GM21737 (cell line): ENCODE measurements around the gene CCL5.

Experiments
- ATAC-seq: cut with Tn5 transposase; IDR thresholded peaks from one replicate; pipeline ENCODE4 v1.9.1; 2021; ENCODE audit warnings: mild to moderate bottlenecking, moderate library complexity; ENCODE audit not compliant: unreplicated experiment

The CCL5 gene

GRCh38 chr17:35868737-35869136 lies 11.4 kb downstream of the CCL5 start, which contains the start of gene HEATR9:
Gene HEATR9 (minus strand): TSS chr17:35868891. CDS start chr17:35868742, 149 bp downstream.
- no peak for ATAC-seq

GRCh38 chr17:35867574-35867973 lies 12.6 kb downstream of the CCL5 start:
- no peak for ATAC-seq

- ATAC-seq: no peak
These were observed 13.7 kb downstream of the CCL5 start for GRCh38 chr17:35866341-35866950.

- ATAC-seq: no peak
These were observed 14.5 kb downstream of the CCL5 start for GRCh38 chr17:35865412-35866340.

- no peak for ATAC-seq
These were observed 15.3 kb downstream of the CCL5 start for GRCh38 chr17:35864853-35865252.

GRCh38 chr17:35856603-35857002 lies 23.6 kb downstream of the CCL5 start:
- ATAC-seq: no peak

GRCh38 chr17:35855965-35856364 lies 24.2 kb downstream of the CCL5 start:
- ATAC-seq: no peak

GRCh38 chr17:35849469-35850348 lies 30.5 kb downstream of the CCL5 start:
- ATAC-seq: no peak

- ATAC-seq: no peak
These were observed 32.4 kb downstream of the CCL5 start for GRCh38 chr17:35847633-35848373.

- ATAC-seq: no peak
These were observed 33.2 kb downstream of the CCL5 start for GRCh38 chr17:35847006-35847405.

- ATAC-seq: no peak
These were observed 33.9 kb downstream of the CCL5 start for GRCh38 chr17:35846055-35846809.

GRCh38 chr17:35844547-35844946 lies 35.6 kb downstream of the CCL5 start:
- ATAC-seq: no peak

- ATAC-seq: no peak
These were observed 36.5 kb downstream of the CCL5 start for GRCh38 chr17:35843698-35844097.

GRCh38 chr17:35842239-35842638 lies 37.9 kb downstream of the CCL5 start:
- ATAC-seq: no peak

GRCh38 chr17:35841505-35841904 lies 38.7 kb downstream of the CCL5 start:
- no peak for ATAC-seq

- no peak for ATAC-seq
These were observed 39.1 kb downstream of the CCL5 start for GRCh38 chr17:35841101-35841500.

GRCh38 chr17:35825206-35825605 lies 55.0 kb downstream of the CCL5 start:
- ATAC-seq: no peak
